ENCODE results near the gene ZFP82. TPM values are rescaled to one million over a fixed set of nuclear protein-coding genes. Genes with fewer than 3 reads are reported as not detected.

The ZFP82 gene
- total and polyA plus RNA-seq, 2 donors (not counting 3 experiments of a cell fraction or from before 2014, with no cell fraction given), result 1.8 to 3.9 TPM

GRCh38 chr19:36398571-36398970, 19.9 kb downstream of the ZFP82 start:
- no peak for DNase-seq (ENCODE audit: low read depth, low spot score)
- H3K79me2 ChIP-seq (ENCODE audit: control insufficient read depth, insufficient read depth, low read length), result no peaks in the 10 kb centered on the region
- H3K4me3 ChIP-seq (replicated peaks in 1 of 3; ENCODE audit: insufficient read depth in 1 of 3, low read depth in 1 of 3, low read length in 3 of 3), result no peak overlapping the region
- no peak overlapping the region for H3K4me2 ChIP-seq (ENCODE audit: insufficient read depth, low read length)
- H3K27ac ChIP-seq (ENCODE audit: insufficient read depth, low read depth, low read length), result no peak overlapping the region
- no peak for TF ChIP-seq MAX (IDR thresholded peaks at IDR 0.05; ENCODE audit: insufficient read depth, insufficient read length)
- TF ChIP-seq POLR2A (IDR thresholded peaks at IDR 0.05; ENCODE audit: low read depth, low read length), result no peak
- H3K27me3 ChIP-seq (ENCODE audit: control insufficient read depth in 2 of 2, insufficient read depth in 2 of 2, low read length in 2 of 2), result no peaks in the 10 kb centered on the region
- no peaks in the 10 kb centered on the region for H3K9me1 ChIP-seq (replicated peaks; ENCODE audit: control insufficient read depth, extremely low read depth, insufficient read depth, low read length)
- ChIA-PET POLR2A (no interaction called here), CTCF (no interaction called here)
- intact Hi-C loops (cut with micrococcal nuclease), result no loop called here
- no TSS peak for BruUV-seq (replicated peaks)
- no peak overlapping the region for H2AFZ ChIP-seq (ENCODE audit: low read depth, low read length)
- no peak overlapping the region for H3K9ac ChIP-seq (replicated peaks; ENCODE audit: extremely low read depth, insufficient read depth, low read length)
- FAIRE-seq, result no peak
- dilution Hi-C loops (cut with MboI; ENCODE audit: extremely low pct_ligation_motif_present, low sequenced_read_pairs), result no loop called here
- H4K20me1 ChIP-seq (replicated peaks; ENCODE audit: control insufficient read depth, extremely low read depth, insufficient read depth, low read length), result no peaks in the 10 kb centered on the region
- H3K4me1 ChIP-seq (ENCODE audit: control insufficient read depth, extremely low read depth, insufficient read depth, low read length), result no peaks in the 10 kb centered on the region
- H3K36me3 ChIP-seq (ENCODE audit: control insufficient read depth in 2 of 2, extremely low read depth in 1 of 2, insufficient read depth in 2 of 2, low read length in 2 of 2), result peaks cover 7 to 9% of the 10 kb centered on the region in 2 experiments
- H3K9me3 ChIP-seq (replicated peaks; ENCODE audit: control insufficient read depth, insufficient read depth, low read length), result peaks cover 4% of the 10 kb centered on the region

GRCh38 chr19:36392916-36393673, 25.3 kb downstream of the ZFP82 start:
- FAIRE-seq (no peak), DNase-seq (ENCODE audit: low read depth, low spot score) (no peak)
- Histone ChIP-seq H3K9me3 (replicated peaks; ENCODE audit: control insufficient read depth, insufficient read depth, low read length) (peaks cover 18% of the 10 kb centered on the region), H3K79me2 (ENCODE audit: control insufficient read depth, insufficient read depth, low read length) (no peaks in the 10 kb centered on the region), H3K4me2 (ENCODE audit: insufficient read depth, low read length) (no peak overlapping the region), H3K9me1 (replicated peaks; ENCODE audit: control insufficient read depth, extremely low read depth, insufficient read depth, low read length) (no peaks in the 10 kb centered on the region), H3K9ac (replicated peaks; ENCODE audit: extremely low read depth, insufficient read depth, low read length) (no peak overlapping the region), H2AFZ (ENCODE audit: low read depth, low read length) (no peak overlapping the region), H3K4me3 (replicated peaks in 1 of 3; ENCODE audit: insufficient read depth in 1 of 3, low read depth in 1 of 3, low read length in 3 of 3) (no peak overlapping the region), H3K27ac (ENCODE audit: insufficient read depth, low read depth, low read length) (no peak overlapping the region), H3K4me1 (ENCODE audit: control insufficient read depth, extremely low read depth, insufficient read depth, low read length) (no peaks in the 10 kb centered on the region), H3K36me3 (ENCODE audit: control insufficient read depth in 2 of 2, extremely low read depth in 1 of 2, insufficient read depth in 2 of 2, low read length in 2 of 2) (peaks cover 2 to 14% of the 10 kb centered on the region in 2 experiments), H4K20me1 (replicated peaks; ENCODE audit: control insufficient read depth, extremely low read depth, insufficient read depth, low read length) (no peaks in the 10 kb centered on the region), H3K27me3 (ENCODE audit: control insufficient read depth in 2 of 2, insufficient read depth in 2 of 2, low read length in 2 of 2) (no peaks in the 10 kb centered on the region)
- CTCF ChIA-PET, result no interaction called here
- TF ChIP-seq CTCF (IDR thresholded peaks at IDR 0.05; ENCODE audit: extremely low read depth in 1 of 2, insufficient read depth in 1 of 2, low read depth in 1 of 2, low read length in 2 of 2) (no peak), GATA2 (IDR thresholded peaks at IDR 0.05; ENCODE audit: insufficient read depth, insufficient read length, low read depth, low read length) (no peak), POLR2A (IDR thresholded peaks at IDR 0.05; ENCODE audit: low read depth, low read length) (no peak), MAX (IDR thresholded peaks at IDR 0.05; ENCODE audit: insufficient read depth, insufficient read length) (no peak), JUN (IDR thresholded peaks at IDR 0.05; ENCODE audit: borderline replicate concordance, insufficient read depth, insufficient read length, low read depth) (no peak), MYC (IDR thresholded peaks at IDR 0.05; ENCODE audit: low read depth, low read length) (no peak), EZH2 (IDR thresholded peaks at IDR 0.05; ENCODE audit: borderline replicate concordance, low read depth, low read length, severe bottlenecking) (no peak), FOS (IDR thresholded peaks at IDR 0.05; ENCODE audit: borderline replicate concordance, insufficient read depth, low read length) (no peak), POLR2AphosphoS5 (IDR thresholded peaks at IDR 0.05; ENCODE audit: insufficient read depth, low read depth, low read length) (no peak)
- POLR2A ChIA-PET, result no interaction called here
- no TSS peak for BruUV-seq (replicated peaks)
- intact Hi-C loops (cut with micrococcal nuclease), result no loop called here
- dilution Hi-C loops (cut with MboI; ENCODE audit: extremely low pct_ligation_motif_present, low sequenced_read_pairs), result no loop called here

Data from endothelial cell of umbilical vein (primary cell).